ENCODE results near the gene CAPZA2. TPM values are rescaled to one million over a fixed set of nuclear protein-coding genes. Genes with fewer than 3 reads are reported as not detected.

The CAPZA2 gene
- total RNA-seq, 1 donor from 2014 or later: 142 TPM

- Mint-ChIP-seq H3K4me3 (ENCODE audit: unreplicated experiment) (no peak overlapping the region), H3K27me3 (ENCODE audit: unreplicated experiment) (no peaks in the 10 kb centered on the region), H3K9me3 (ENCODE audit: unreplicated experiment) (no peaks in the 10 kb centered on the region), H3K36me3 (ENCODE audit: unreplicated experiment) (no peaks in the 10 kb centered on the region), H3K27ac (ENCODE audit: unreplicated experiment) (no peak overlapping the region), H3K4me1 (ENCODE audit: low read depth, unreplicated experiment) (no peaks in the 10 kb centered on the region)
- no peak for DNase-seq
- TF ChIP-seq CTCF (IDR thresholded peaks at IDR 0.05; ENCODE audit: partially characterized antibody, unreplicated experiment): no peak
Observed at GRCh38 chr7:116842371-116842770, 20.0 kb upstream of the CAPZA2 start.

GRCh38 chr7:116843378-116843777, 19.0 kb upstream of the CAPZA2 start:
- TF ChIP-seq CTCF (IDR thresholded peaks at IDR 0.05; ENCODE audit: partially characterized antibody, unreplicated experiment): no peak
- Mint-ChIP-seq H3K27ac (ENCODE audit: unreplicated experiment) (no peak overlapping the region), H3K4me3 (ENCODE audit: unreplicated experiment) (no peak overlapping the region), H3K36me3 (ENCODE audit: unreplicated experiment) (no peaks in the 10 kb centered on the region), H3K9me3 (ENCODE audit: unreplicated experiment) (no peaks in the 10 kb centered on the region), H3K27me3 (ENCODE audit: unreplicated experiment) (no peaks in the 10 kb centered on the region), H3K4me1 (ENCODE audit: low read depth, unreplicated experiment) (no peaks in the 10 kb centered on the region)
- DNase-seq: no peak

GRCh38 chr7:116851175-116851574, 11.2 kb upstream of the CAPZA2 start:
- DNase-seq: no peak
- H3K9me3 Mint-ChIP-seq (ENCODE audit: unreplicated experiment): peaks cover 7% of the 10 kb centered on the region
- H3K27me3 Mint-ChIP-seq (ENCODE audit: unreplicated experiment): peaks cover 11% of the 10 kb centered on the region
- peak overlapping the region; percentile 60 for H3K4me3 Mint-ChIP-seq (ENCODE audit: unreplicated experiment)
- H3K36me3 Mint-ChIP-seq (ENCODE audit: unreplicated experiment): peaks cover 5% of the 10 kb centered on the region
- peak overlapping the region; percentile 93 for H3K27ac Mint-ChIP-seq (ENCODE audit: unreplicated experiment)
- no peak for TF ChIP-seq CTCF (IDR thresholded peaks at IDR 0.05; ENCODE audit: partially characterized antibody, unreplicated experiment)
- H3K4me1 Mint-ChIP-seq (ENCODE audit: low read depth, unreplicated experiment): peaks cover 31% of the 10 kb centered on the region

GRCh38 chr7:116851671-116852070, 10.7 kb upstream of the CAPZA2 start:
- peaks cover 5% of the 10 kb centered on the region for H3K36me3 Mint-ChIP-seq (ENCODE audit: unreplicated experiment)
- no peak for TF ChIP-seq CTCF (IDR thresholded peaks at IDR 0.05; ENCODE audit: partially characterized antibody, unreplicated experiment)
- peaks cover 7% of the 10 kb centered on the region for H3K9me3 Mint-ChIP-seq (ENCODE audit: unreplicated experiment)
- peak overlapping the region; percentile 93 for H3K27ac Mint-ChIP-seq (ENCODE audit: unreplicated experiment)
- DNase-seq: peak; percentile 68
- H3K27me3 Mint-ChIP-seq (ENCODE audit: unreplicated experiment): peaks cover 11% of the 10 kb centered on the region
- H3K4me1 Mint-ChIP-seq (ENCODE audit: low read depth, unreplicated experiment): peaks cover 31% of the 10 kb centered on the region
- no peak overlapping the region for H3K4me3 Mint-ChIP-seq (ENCODE audit: unreplicated experiment)

GRCh38 chr7:116854132-116854531, 8.3 kb upstream of the CAPZA2 start:
- no peak for TF ChIP-seq CTCF (IDR thresholded peaks at IDR 0.05; ENCODE audit: partially characterized antibody, unreplicated experiment)
- DNase-seq: no peak
- Mint-ChIP-seq H3K9me3 (ENCODE audit: unreplicated experiment) (peaks cover 7% of the 10 kb centered on the region), H3K27me3 (ENCODE audit: unreplicated experiment) (peaks cover 11% of the 10 kb centered on the region), H3K4me1 (ENCODE audit: low read depth, unreplicated experiment) (peaks cover 31% of the 10 kb centered on the region), H3K4me3 (ENCODE audit: unreplicated experiment) (no peak overlapping the region), H3K27ac (ENCODE audit: unreplicated experiment) (no peak overlapping the region), H3K36me3 (ENCODE audit: unreplicated experiment) (peaks cover 5% of the 10 kb centered on the region)
